ENCODE results near the gene MSL2. TPM values are rescaled to one million over a fixed set of nuclear protein-coding genes. Genes with fewer than 3 reads are reported as not detected.

The MSL2 gene
- polyA plus RNA-seq, 1 donor (not counting 4 experiments of a cell fraction or from before 2014, with no cell fraction given), result 9.5 TPM

- TF ChIP-seq EZH2 (IDR thresholded peaks at IDR 0.05; ENCODE audit: low read length), result no peak
- TF ChIP-seq, protein P1, sequence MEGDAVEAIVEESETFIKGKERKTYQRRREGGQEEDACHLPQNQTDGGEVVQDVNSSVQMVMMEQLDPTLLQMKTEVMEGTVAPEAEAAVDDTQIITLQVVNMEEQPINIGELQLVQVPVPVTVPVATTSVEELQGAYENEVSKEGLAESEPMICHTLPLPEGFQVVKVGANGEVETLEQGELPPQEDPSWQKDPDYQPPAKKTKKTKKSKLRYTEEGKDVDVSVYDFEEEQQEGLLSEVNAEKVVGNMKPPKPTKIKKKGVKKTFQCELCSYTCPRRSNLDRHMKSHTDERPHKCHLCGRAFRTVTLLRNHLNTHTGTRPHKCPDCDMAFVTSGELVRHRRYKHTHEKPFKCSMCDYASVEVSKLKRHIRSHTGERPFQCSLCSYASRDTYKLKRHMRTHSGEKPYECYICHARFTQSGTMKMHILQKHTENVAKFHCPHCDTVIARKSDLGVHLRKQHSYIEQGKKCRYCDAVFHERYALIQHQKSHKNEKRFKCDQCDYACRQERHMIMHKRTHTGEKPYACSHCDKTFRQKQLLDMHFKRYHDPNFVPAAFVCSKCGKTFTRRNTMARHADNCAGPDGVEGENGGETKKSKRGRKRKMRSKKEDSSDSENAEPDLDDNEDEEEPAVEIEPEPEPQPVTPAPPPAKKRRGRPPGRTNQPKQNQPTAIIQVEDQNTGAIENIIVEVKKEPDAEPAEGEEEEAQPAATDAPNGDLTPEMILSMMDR (optimal IDR thresholded peaks at IDR 0.05 in 1 of 3, IDR thresholded peaks at IDR 0.05 in 1 of 3, conservative IDR thresholded peaks at IDR 0.05 in 1 of 3; ENCODE audit: extremely low read depth in 1 of 3, insufficient read depth in 2 of 3, low read length in 3 of 3), result no peak
- dilution Hi-C loops (cut with MboI; ENCODE audit: extremely low pct_ligation_motif_present, low sequenced_read_pairs), result no loop called here
- H3K36me3 ChIP-seq (ENCODE audit: control insufficient read depth in 2 of 2, extremely low read depth in 1 of 2, insufficient read depth in 2 of 2, low read length in 2 of 2), result peaks cover 3% of the 10 kb centered on the region in 2 experiments
Measured at GRCh38 chr3:136109499-136109898, 86.6 kb downstream of the MSL2 start.

GRCh38 chr3:136106101-136106500 is 90.0 kb downstream of the MSL2 start:
- DNase-seq (ENCODE audit: low read depth, low spot score) (no peak), FAIRE-seq (no peak)
- no peak overlapping the region for H3K27ac ChIP-seq (ENCODE audit: control insufficient read depth, insufficient read depth, low read length)
- H3K4me2 ChIP-seq (ENCODE audit: control insufficient read depth, extremely low read depth, insufficient read depth, low read depth, low read length), result no peak overlapping the region
- no peak overlapping the region for H3K4me3 ChIP-seq (ENCODE audit: control insufficient read depth in 2 of 3, extremely low read depth in 1 of 3, insufficient read depth in 2 of 3, low read depth in 1 of 3, low read length in 3 of 3)
- no peaks in the 10 kb centered on the region for H3K27me3 ChIP-seq (ENCODE audit: control insufficient read depth, extremely low read depth, insufficient read depth, low read length)
- no peaks in the 10 kb centered on the region for H3K79me2 ChIP-seq (ENCODE audit: control insufficient read depth, insufficient read depth, low read length)
- H4K20me1 ChIP-seq (ENCODE audit: control insufficient read depth, extremely low read depth, insufficient read depth, low read length), result no peaks in the 10 kb centered on the region
- dilution Hi-C loops (cut with MboI; ENCODE audit: extremely low pct_ligation_motif_present, low sequenced_read_pairs), result no loop called here
- no peak for TF ChIP-seq EZH2 (IDR thresholded peaks at IDR 0.05; ENCODE audit: low read length)
- TF ChIP-seq, protein P1 (optimal IDR thresholded peaks at IDR 0.05 in 1 of 3, IDR thresholded peaks at IDR 0.05 in 1 of 3, conservative IDR thresholded peaks at IDR 0.05 in 1 of 3; ENCODE audit: extremely low read depth in 1 of 3, insufficient read depth in 2 of 3, low read length in 3 of 3), result no peak
- H2AFZ ChIP-seq (ENCODE audit: control insufficient read depth, low read length), result no peak overlapping the region
- H3K9ac ChIP-seq (ENCODE audit: control insufficient read depth, extremely low read depth, insufficient read depth, low read length), result no peak overlapping the region
- no peaks in the 10 kb centered on the region for H3K4me1 ChIP-seq (ENCODE audit: control insufficient read depth, extremely low read depth, insufficient read depth, low read length)
- peaks cover 0 to 3% of the 10 kb centered on the region in 2 experiments for H3K36me3 ChIP-seq (ENCODE audit: control insufficient read depth in 2 of 2, extremely low read depth in 1 of 2, insufficient read depth in 2 of 2, low read length in 2 of 2)
- no peaks in the 10 kb centered on the region for H3K9me1 ChIP-seq (ENCODE audit: control insufficient read depth, extremely low read depth, insufficient read depth, low read length)
- no peaks in the 10 kb centered on the region for H3K9me3 ChIP-seq (ENCODE audit: control insufficient read depth, low read depth, low read length)

More at GRCh38 chr3:136109499-136109898, 86.6 kb downstream of the MSL2 start:
- DNase-seq (ENCODE audit: low read depth, low spot score) (no peak), FAIRE-seq (no peak)
- Histone ChIP-seq H3K9me3 (ENCODE audit: control insufficient read depth, low read depth, low read length) (no peaks in the 10 kb centered on the region), H3K4me1 (ENCODE audit: control insufficient read depth, extremely low read depth, insufficient read depth, low read length) (no peaks in the 10 kb centered on the region), H3K4me2 (ENCODE audit: control insufficient read depth, extremely low read depth, insufficient read depth, low read depth, low read length) (no peak overlapping the region), H3K79me2 (ENCODE audit: control insufficient read depth, insufficient read depth, low read length) (no peaks in the 10 kb centered on the region), H3K9ac (ENCODE audit: control insufficient read depth, extremely low read depth, insufficient read depth, low read length) (no peak overlapping the region), H3K27me3 (ENCODE audit: control insufficient read depth, extremely low read depth, insufficient read depth, low read length) (no peaks in the 10 kb centered on the region), H3K27ac (ENCODE audit: control insufficient read depth, insufficient read depth, low read length) (no peak overlapping the region), H2AFZ (ENCODE audit: control insufficient read depth, low read length) (no peak overlapping the region), H4K20me1 (ENCODE audit: control insufficient read depth, extremely low read depth, insufficient read depth, low read length) (no peaks in the 10 kb centered on the region), H3K4me3 (ENCODE audit: control insufficient read depth in 2 of 3, extremely low read depth in 1 of 3, insufficient read depth in 2 of 3, low read depth in 1 of 3, low read length in 3 of 3) (no peak overlapping the region), H3K9me1 (ENCODE audit: control insufficient read depth, extremely low read depth, insufficient read depth, low read length) (no peaks in the 10 kb centered on the region)

Data from keratinocyte (primary cell).